ENCODE results near the gene TNPO2.

- TF ChIP-seq POLR2A (IDR thresholded peaks at IDR 0.05; ENCODE audit: low read depth, low read length) (no peak), POLR2AphosphoS5 (IDR thresholded peaks at IDR 0.05; ENCODE audit: low read depth, low read length) (no peak), TAF1 (IDR thresholded peaks at IDR 0.05; ENCODE audit: borderline replicate concordance, low read depth, low read length) (no peak)
Observed at GRCh38 chr19:12711187-12711586, 12.5 kb downstream of the TNPO2 start.

Measured in GM12892 (cell line).